K562 (cell line): ENCODE data around the gene SIRT3. TPM values are rescaled to one million over a fixed set of nuclear protein-coding genes. Genes with fewer than 3 reads are reported as not detected.
"Not testable (repeated sequence)": the region's sequence is repeated elsewhere in the genome, so short reads cannot be mapped to it uniquely, and the experiment has no call there.

ENCODE experiments used
- ATAC-seq: fragments of 200-7000 bp; cut with Tn5 transposase; 3 replicates; pipeline ENCODE4 v1.9.1; 2020; ENCODE audit warnings: moderate library complexity
- BruUV-seq: library from RNA; stranded (reverse); fragments of 400-500 nt; replicated peaks from 2 replicates; lab custom pipeline; 2021; lab: Mats Ljungman, UMichigan
- CTCF ChIA-PET: fragments of 300-600 bp; formaldehyde crosslinking; extraction: SDS; loops from one replicate; lab custom pipeline; 2021; ENCODE audit warnings: low intra/inter-chr PET ratio; lab: Yijun Ruan, JAX
- POLR2A ChIA-PET: fragments of 300-600, 350-650 bp; sonication (Branson Sonifier 250); formaldehyde crosslinking; extraction: SDS; loops from one replicate; lab custom pipeline; 2021; ENCODE audit warnings: antibody characterized with exemption, inconsistent platforms; lab: Yijun Ruan, JAX
- DNase-seq, 4 experiments: peaks; one replicate each; pipeline versions ENCODE4 v3.0.0 to v3.0.0-alpha.2; 2011 to 2018; ENCODE audit warnings: low spot score in 3 of 4, mixed read lengths in 3 of 4; ENCODE audit errors: extremely low read depth in 1 of 4
- FAIRE-seq: peaks from 2 replicates; lab custom pipeline; 2011; peaks lifted over from hg19 to GRCh38; lab: Jason Lieb, UNC
- H2AFZ ChIP-seq: 2 replicates; pipeline ENCODE4 v1.6.0; 2011; ENCODE audit warnings: low read depth, low read length, control low read depth, inconsistent platforms
- H3K27ac ChIP-seq: fragments of 200-600 bp; 3 replicates; pipeline ENCODE4 v1.8.0; 2011; ENCODE audit warnings: low read depth, mild to moderate bottlenecking, control low read depth, inconsistent platforms, low read length, moderate library complexity, mixed read lengths; ENCODE audit errors: extremely low read depth
- H3K27me3 ChIP-seq, 2 experiments: fragments of 300-600 bp in 1 of 2; 2 replicates in 1 of 2; 3 replicates in 1 of 2; pipeline versions ENCODE4 v1.6.0 to v1.8.0; 2011; ENCODE audit warnings: inconsistent platforms in 2 of 2, low read length in 2 of 2, mild to moderate bottlenecking in 1 of 2, mixed read lengths in 1 of 2, moderate library complexity in 1 of 2; ENCODE audit not compliant: control insufficient read depth in 2 of 2, insufficient read depth in 2 of 2
- H3K36me3 ChIP-seq: fragments of 300-600 bp; 3 replicates; pipeline ENCODE4 v1.8.0; 2011; ENCODE audit warnings: mild to moderate bottlenecking, low read length, inconsistent platforms; ENCODE audit not compliant: control insufficient read depth, insufficient read depth
- H3K4me1 ChIP-seq, 2 experiments: fragments of 200-600 bp in 1 of 2; replicated peaks in 1 of 2; 2 replicates in 1 of 2; 3 replicates in 1 of 2; pipeline versions ENCODE4 v1.5.1 to v1.8.0; 2011; ENCODE audit warnings: inconsistent platforms in 2 of 2, low read length in 2 of 2, mild to moderate bottlenecking in 1 of 2, mixed read lengths in 1 of 2, moderate library complexity in 1 of 2; ENCODE audit not compliant: control insufficient read depth in 2 of 2, insufficient read depth in 2 of 2
- H3K4me2 ChIP-seq: 2 replicates; pipeline ENCODE4 v1.6.1; 2011; ENCODE audit warnings: low read length, control low read depth, inconsistent platforms, mixed read lengths; ENCODE audit not compliant: insufficient read depth
- H3K4me3 ChIP-seq: fragments of 200-600 bp; sonication (generic), shearing (Covaris generic); 2 replicates; pipeline ENCODE4 v1.5.1; 2016; ENCODE audit warnings: control low read depth, inconsistent platforms
- H3K79me2 ChIP-seq: fragments of 200-600 bp; 3 replicates; pipeline ENCODE4 v1.8.0; 2011; ENCODE audit warnings: low read length, inconsistent platforms; ENCODE audit not compliant: control insufficient read depth, insufficient read depth
- H3K9ac ChIP-seq, 2 experiments: 2 replicates each; pipeline versions ENCODE4 v1.6.0 to v1.6.1; 2011; ENCODE audit warnings: low read depth in 2 of 2, low read length in 2 of 2, control low read depth in 1 of 2, inconsistent platforms in 1 of 2, mild to moderate bottlenecking in 1 of 2, mixed read lengths in 1 of 2; ENCODE audit not compliant: insufficient read depth in 1 of 2
- H3K9me1 ChIP-seq: one replicate; pipeline ENCODE4 v1.6.0; 2011; ENCODE audit warnings: inconsistent platforms, mild to moderate bottlenecking, low read length, moderate library complexity; ENCODE audit not compliant: control insufficient read depth, insufficient read depth
- H3K9me3 ChIP-seq: replicated peaks from 2 replicates; pipeline ENCODE4 v1.5.1; 2011; ENCODE audit warnings: low read depth, low read length, inconsistent platforms; ENCODE audit not compliant: control insufficient read depth, insufficient read depth
- H4K20me1 ChIP-seq: replicated peaks from 2 replicates; pipeline ENCODE4 v1.6.1; 2011; ENCODE audit warnings: low read length, inconsistent platforms, mixed read lengths; ENCODE audit not compliant: control insufficient read depth, insufficient read depth
- ARID4B ChIP-seq: sonication (generic); formaldehyde crosslinking; IDR thresholded peaks from 2 replicates; pipeline ENCODE4 v1.8.0; 2022; ENCODE audit warnings: mild to moderate bottlenecking, missing genetic modification reagents
- CREM ChIP-seq: IDR thresholded peaks from 2 replicates; pipeline ENCODE4 v1.6.1; 2014; ENCODE audit warnings: antibody characterized with exemption, low read depth
- CUX1 ChIP-seq: fragments of 200-800 bp; sonication (Bioruptor generic); IDR thresholded peaks from 2 replicates; pipeline ENCODE4 v1.6.1; 2016; ENCODE audit warnings: missing genetic modification characterization, missing compliant biosample characterization
- DMBX1 ChIP-seq: fragments of 250-450 bp; sonication (Bioruptor Pico); IDR thresholded peaks from 2 replicates; pipeline ENCODE4 v1.8.0; 2022; ENCODE audit warnings: inconsistent platforms, mild to moderate bottlenecking, moderate library complexity, borderline replicate concordance
- NFE2 ChIP-seq: IDR thresholded peaks from 2 replicates; pipeline ENCODE4 v1.6.1; 2014; ENCODE audit warnings: antibody characterized with exemption, low read depth
- SMARCA4 ChIP-seq: fragments of 450-650 bp; IDR thresholded peaks from 2 replicates; pipeline ENCODE4 v1.6.1; 2016
- ZNF140 ChIP-seq: fragments of 250-450 bp; sonication (Bioruptor Pico); IDR thresholded peaks from 2 replicates; pipeline ENCODE4 v1.8.0; 2021; ENCODE audit warnings: moderate library complexity, mild to moderate bottlenecking, inconsistent platforms
- ZNF445 ChIP-seq: fragments of 250-450 bp; sonication (Bioruptor Pico); IDR thresholded peaks from 2 replicates; pipeline ENCODE4 v1.4.0; 2020; ENCODE audit warnings: low read depth, mild to moderate bottlenecking, moderate library complexity
- ZNF644 ChIP-seq: fragments of 200-800 bp; sonication (Bioruptor generic); IDR thresholded peaks from 2 replicates; pipeline ENCODE4 v1.6.1; 2016; ENCODE audit warnings: low read depth, missing genetic modification characterization, missing compliant biosample characterization
- ZNF699 ChIP-seq: fragments of 250-450 bp; sonication (Bioruptor Pico); IDR thresholded peaks from 2 replicates; pipeline ENCODE4 v1.8.0; 2021; ENCODE audit warnings: mild to moderate bottlenecking, moderate library complexity; ENCODE audit not compliant: insufficient replicate concordance
- ZNF766 ChIP-seq: fragments of 200-800 bp; sonication (Bioruptor generic); conservative IDR thresholded peaks from 2 replicates; pipeline ENCODE4 v1.6.1; 2016; ENCODE audit warnings: missing genetic modification characterization, missing compliant biosample characterization
- WGBS: fragments of 100-300 bp; shearing (Covaris generic); methylation state at CpG from one replicate; pipeline ENCODE4 v1.1.6; 2016; ENCODE audit warnings: low coverage, mixed read lengths; ENCODE audit not compliant: insufficient coverage; ENCODE audit errors: missing lambda C conversion rate; 5-methylcytosine and 5-hydroxymethylcytosine counted together
- in situ Hi-C: fragments of 300-500 bp; cut with MboI; formaldehyde crosslinking; loops from 4 replicates; pipeline ENCODE4 v1.15.0; 2018; ENCODE audit warnings: inconsistent platforms, mixed read lengths
- intact Hi-C: fragments of 100-400 bp; cut with micrococcal nuclease; formaldehyde crosslinking; loops from 2 replicates; pipeline ENCODE4 v1.14.2; 2022
- polyA plus RNA-seq, 8 experiments: library from polyadenylated mRNA; depleted of rRNA in 4 of 8; stranded (reverse) in 5 of 8; unstranded in 3 of 8; fragments of >200 nt; fragmentation: Nextera tagmentation in 2 of 8; fragmentation: Illumina TruSeq in 1 of 8; extraction: Ambion mirVana in 2 of 8; extraction: Trizol in 1 of 8; gene quantifications; 2 replicates each; pipeline versions ENCODE4 v1.2.1 to v1.2.3, GENCODE V29; 2011 to 2014; ENCODE audit warnings: inconsistent platforms in 1 of 8, missing spikeins in 1 of 8
- total RNA-seq, 7 experiments: library from RNA; depleted of rRNA in 6 of 7; stranded (reverse); fragments of >200 nt in 6 of 7; fragmentation: Illumina TruSeq in 2 of 7; extraction: Trizol in 2 of 7; gene quantifications; 2 replicates each; pipeline versions ENCODE4 v1.2.1 to v1.2.3, GENCODE V29; 2011 to 2021; ENCODE audit warnings: low replicate concordance in 1 of 7

Gene SIRT3
- total and polyA plus RNA-seq, 9 of the 15 experiments (the other 6 are each of a cell fraction or from before 2014, with no cell fraction given): 1.9 to 27.5 (median 14.5) TPM

- no peak for TF ChIP-seq ARID4B (CRISPR knock-in tag)
- TF ChIP-seq ZNF140: no peak
Measured at GRCh38 chr11:221539-221938, 14.6 kb downstream of the SIRT3 start (continued).

- peak; percentile 71 for ATAC-seq
- peak; percentile 97 for TF ChIP-seq DMBX1 (CRISPR knock-in tag)
- peak; percentile 50; the same call in 1 of the 2 replicates for TF ChIP-seq SMARCA4
- TF ChIP-seq ZNF445 (CRISPR knock-in tag): peak; percentile 71
- TF ChIP-seq CREM: peak; percentile 46; the same call in 1 of the 2 replicates
- peak; percentile 99 for TF ChIP-seq ZNF644
- peak; percentile 99 for TF ChIP-seq ZNF766 (CRISPR knock-in tag)
- peak; percentile 77 for TF ChIP-seq ZNF699
- TF ChIP-seq CUX1 (CRISPR knock-in tag): peak; percentile 90
- TF ChIP-seq NFE2: 0 out of 2 replicates have a peak, but pooled peaks have one; percentile 28
Measured at GRCh38 chr11:220641-221215, 15.4 kb downstream of the SIRT3 start.

More at GRCh38 chr11:220641-221215, 15.4 kb downstream of the SIRT3 start:
- DNase-seq: peak; percentile 65 to 83 (median 74)
- CTCF ChIA-PET, H3K27me3 ChIP-seq, intact Hi-C loops, in situ Hi-C loops, H3K9me1 ChIP-seq, H3K9ac ChIP-seq, H3K4me3 ChIP-seq, H4K20me1 ChIP-seq, H3K4me2 ChIP-seq, H2AFZ ChIP-seq, BruUV-seq, H3K79me2 ChIP-seq: not testable (repeated sequence)
- Histone ChIP-seq H3K4me1 (peaks cover 27 to 35% of the 10 kb centered on the region in 2 experiments; a peak in 4 of 5 replicates), H3K27ac (peak overlapping the region; percentile 70), H3K9me3 (peaks cover 21% of the 10 kb centered on the region), H3K36me3 (peaks cover 49% of the 10 kb centered on the region; the same call in 2 of the 3 replicates)
- FAIRE-seq: peak; percentile 98
- POLR2A ChIA-PET: interaction anchor here (0.6 to 2.3 kb wide), 3 partner anchors 14 to 134 kb away, joined by 3 to 10 read pairs (median 5); partner anchors contain the start of genes BET1L and RIC8A
- 0% methylated on average over 2 of the region's 3 CpGs for WGBS
